Fibroblast of peridontal ligament (primary cell): ENCODE data around the gene SRGAP3.
"Not testable (repeated sequence)": the region's sequence is repeated elsewhere in the genome, so short reads cannot be mapped to it uniquely, and the experiment has no call there.

Experiments used
- DNase-seq: peaks from one replicate; pipeline ENCODE4 v3.0.0-alpha.2; 2010; ENCODE audit errors: extremely low read depth

SRGAP3 gene

GRCh38 chr3:9087831-9088413 is 161.5 kb downstream of the SRGAP3 start:
- no peak for DNase-seq

- not testable (repeated sequence) for DNase-seq
Observed at GRCh38 chr3:9085428-9085827, 164.0 kb downstream of the SRGAP3 start.

- DNase-seq: no peak
Observed at GRCh38 chr3:9081184-9081818, 168.1 kb downstream of the SRGAP3 start.

- DNase-seq: no peak
Observed at GRCh38 chr3:9080163-9080562, 169.3 kb downstream of the SRGAP3 start.

GRCh38 chr3:9079676-9080075 is 169.8 kb downstream of the SRGAP3 start:
- DNase-seq: no peak

GRCh38 chr3:9078561-9079240 is 170.7 kb downstream of the SRGAP3 start:
- no peak for DNase-seq

- no peak for DNase-seq
Observed at GRCh38 chr3:9077029-9077428, 172.4 kb downstream of the SRGAP3 start.

GRCh38 chr3:9075762-9076161 is 173.7 kb downstream of the SRGAP3 start:
- no peak for DNase-seq

- DNase-seq: peak; percentile 11
Observed at GRCh38 chr3:9074079-9074478, 175.4 kb downstream of the SRGAP3 start.

- DNase-seq: no peak
Observed at GRCh38 chr3:9072667-9073009, 176.8 kb downstream of the SRGAP3 start.

- DNase-seq: no peak
Observed at GRCh38 chr3:9071936-9072666, 177.3 kb downstream of the SRGAP3 start.

GRCh38 chr3:9070961-9071360 is 178.5 kb downstream of the SRGAP3 start:
- no peak for DNase-seq

- no peak for DNase-seq
Observed at GRCh38 chr3:9069971-9070370, 179.5 kb downstream of the SRGAP3 start.

GRCh38 chr3:9068051-9068450 is 181.4 kb downstream of the SRGAP3 start:
- no peak for DNase-seq

- peak; percentile 80 for DNase-seq
Observed at GRCh38 chr3:9067352-9067975, 182.0 kb downstream of the SRGAP3 start.

- no peak for DNase-seq
Observed at GRCh38 chr3:9066775-9067174, 182.7 kb downstream of the SRGAP3 start.

- DNase-seq: peak; percentile 39
Observed at GRCh38 chr3:9066141-9066540, 183.3 kb downstream of the SRGAP3 start.

- DNase-seq: no peak
Observed at GRCh38 chr3:9064850-9065249, 184.6 kb downstream of the SRGAP3 start.

GRCh38 chr3:9064251-9064650 is 185.2 kb downstream of the SRGAP3 start:
- DNase-seq: no peak

GRCh38 chr3:9062570-9062969 is 186.9 kb downstream of the SRGAP3 start:
- no peak for DNase-seq

GRCh38 chr3:9061634-9062033 is 187.8 kb downstream of the SRGAP3 start:
- DNase-seq: no peak
